ENCODE data around the gene QSOX1. TPM values are rescaled to one million over a fixed set of nuclear protein-coding genes. Genes with fewer than 3 reads are reported as not detected.

QSOX1 gene, protein sequence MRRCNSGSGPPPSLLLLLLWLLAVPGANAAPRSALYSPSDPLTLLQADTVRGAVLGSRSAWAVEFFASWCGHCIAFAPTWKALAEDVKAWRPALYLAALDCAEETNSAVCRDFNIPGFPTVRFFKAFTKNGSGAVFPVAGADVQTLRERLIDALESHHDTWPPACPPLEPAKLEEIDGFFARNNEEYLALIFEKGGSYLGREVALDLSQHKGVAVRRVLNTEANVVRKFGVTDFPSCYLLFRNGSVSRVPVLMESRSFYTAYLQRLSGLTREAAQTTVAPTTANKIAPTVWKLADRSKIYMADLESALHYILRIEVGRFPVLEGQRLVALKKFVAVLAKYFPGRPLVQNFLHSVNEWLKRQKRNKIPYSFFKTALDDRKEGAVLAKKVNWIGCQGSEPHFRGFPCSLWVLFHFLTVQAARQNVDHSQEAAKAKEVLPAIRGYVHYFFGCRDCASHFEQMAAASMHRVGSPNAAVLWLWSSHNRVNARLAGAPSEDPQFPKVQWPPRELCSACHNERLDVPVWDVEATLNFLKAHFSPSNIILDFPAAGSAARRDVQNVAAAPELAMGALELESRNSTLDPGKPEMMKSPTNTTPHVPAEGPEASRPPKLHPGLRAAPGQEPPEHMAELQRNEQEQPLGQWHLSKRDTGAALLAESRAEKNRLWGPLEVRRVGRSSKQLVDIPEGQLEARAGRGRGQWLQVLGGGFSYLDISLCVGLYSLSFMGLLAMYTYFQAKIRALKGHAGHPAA
- total RNA-seq = 100 to 1,000 TPM in 1 of 2 donors, 10 to 100 TPM in 1; 82.4 to 168 TPM

DNA sequence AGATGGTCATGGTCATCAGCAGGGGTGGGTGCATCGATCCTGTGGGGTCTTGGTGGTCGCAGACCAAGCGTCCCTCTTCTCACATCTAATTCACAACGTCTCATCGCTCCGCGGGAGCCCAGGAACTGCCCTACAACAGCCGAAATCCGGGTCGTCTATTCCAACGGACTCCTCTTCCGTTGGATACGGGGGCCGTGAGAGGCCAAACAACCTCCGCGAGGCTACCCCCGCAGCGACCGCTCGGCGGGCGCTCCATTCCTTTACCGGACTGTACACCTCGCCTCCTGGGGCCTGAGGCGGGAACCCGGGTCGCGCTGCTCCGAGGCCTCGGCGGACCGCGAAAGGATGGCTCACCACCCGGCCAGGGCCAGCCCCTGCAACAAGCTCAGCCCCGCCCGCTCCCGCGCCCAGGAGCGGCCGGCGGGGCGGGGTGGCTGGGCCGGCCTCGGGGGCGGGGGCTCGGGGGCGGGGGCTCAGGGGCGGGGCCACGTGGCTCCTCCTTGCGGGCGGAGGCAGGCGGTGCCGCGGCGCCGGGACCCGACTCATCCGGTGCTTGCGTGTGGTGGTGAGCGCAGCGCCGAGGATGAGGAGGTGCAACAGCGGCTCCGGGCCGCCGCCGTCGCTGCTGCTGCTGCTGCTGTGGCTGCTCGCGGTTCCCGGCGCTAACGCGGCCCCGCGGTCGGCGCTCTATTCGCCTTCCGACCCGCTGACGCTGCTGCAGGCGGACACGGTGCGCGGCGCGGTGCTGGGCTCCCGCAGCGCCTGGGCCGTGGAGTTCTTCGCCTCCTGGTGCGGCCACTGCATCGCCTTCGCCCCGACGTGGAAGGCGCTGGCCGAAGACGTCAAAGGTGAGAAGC, at the start of gene QSOX1:
TSS of gene QSOX1 (plus strand) at position 545 of the 857 bp plus-strand sequence. CDS start at position 584, 39 bp downstream.
- Histone ChIP-seq H3K36me3 (no peaks in the 10 kb centered on the region), H3K9me3 (no peaks in the 10 kb centered on the region), H3K27ac (peak within 1 kb of the TSS; percentile 69 to 84), H3K27me3 (replicated peaks; ENCODE audit: insufficient read depth) (no peaks in the 10 kb centered on the region), H3K4me3 (peak within 1 kb of the TSS; percentile 83), H3K4me1 (ENCODE audit: control insufficient read depth in 1 of 2, low read depth in 2 of 2) (peaks cover 18 to 36% of the 10 kb centered on the region in 2 donors)
- ATAC-seq (ENCODE audit: insufficient number of reproducible peaks, low FRiP score, low read depth) = peak; percentile 86
- no peak for TF ChIP-seq CTCF (IDR thresholded peaks at IDR 0.05)
- DNase-seq (ENCODE audit: low spot score) = peak; percentile 47

DNA sequence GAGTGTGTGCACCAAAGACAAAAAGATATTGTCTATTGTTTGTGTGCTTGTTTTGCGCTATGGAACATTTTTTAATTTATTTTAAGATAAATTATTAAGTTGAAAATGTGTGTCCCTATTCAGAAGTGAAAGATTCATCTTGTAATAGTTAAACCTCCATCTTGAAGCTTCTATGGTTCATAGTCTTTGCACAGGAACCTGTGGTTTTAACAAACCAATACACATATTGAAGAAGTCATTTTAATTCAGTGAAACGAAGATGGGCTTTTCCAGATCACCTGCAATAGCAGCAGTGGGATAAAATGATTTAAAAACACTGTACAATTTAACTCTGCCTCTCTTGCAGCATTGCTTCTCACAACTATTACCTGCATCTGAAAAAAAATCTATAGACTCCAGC, 42.6 kb upstream of the QSOX1 start:
- ATAC-seq (ENCODE audit: insufficient number of reproducible peaks, low FRiP score, low read depth) = no peak
- no peak for TF ChIP-seq CTCF (IDR thresholded peaks at IDR 0.05)
- no peak overlapping the region for H3K27ac ChIP-seq
- H3K4me3 ChIP-seq = no peak overlapping the region
- DNase-seq (ENCODE audit: low spot score) = no peak
- no peaks in the 10 kb centered on the region for H3K27me3 ChIP-seq (replicated peaks; ENCODE audit: insufficient read depth)
- H3K4me1 ChIP-seq (ENCODE audit: control insufficient read depth in 1 of 2, low read depth in 2 of 2) = no peaks in the 10 kb centered on the region
- H3K36me3 ChIP-seq = peaks cover 34% of the 10 kb centered on the region
- no peaks in the 10 kb centered on the region for H3K9me3 ChIP-seq

DNA sequence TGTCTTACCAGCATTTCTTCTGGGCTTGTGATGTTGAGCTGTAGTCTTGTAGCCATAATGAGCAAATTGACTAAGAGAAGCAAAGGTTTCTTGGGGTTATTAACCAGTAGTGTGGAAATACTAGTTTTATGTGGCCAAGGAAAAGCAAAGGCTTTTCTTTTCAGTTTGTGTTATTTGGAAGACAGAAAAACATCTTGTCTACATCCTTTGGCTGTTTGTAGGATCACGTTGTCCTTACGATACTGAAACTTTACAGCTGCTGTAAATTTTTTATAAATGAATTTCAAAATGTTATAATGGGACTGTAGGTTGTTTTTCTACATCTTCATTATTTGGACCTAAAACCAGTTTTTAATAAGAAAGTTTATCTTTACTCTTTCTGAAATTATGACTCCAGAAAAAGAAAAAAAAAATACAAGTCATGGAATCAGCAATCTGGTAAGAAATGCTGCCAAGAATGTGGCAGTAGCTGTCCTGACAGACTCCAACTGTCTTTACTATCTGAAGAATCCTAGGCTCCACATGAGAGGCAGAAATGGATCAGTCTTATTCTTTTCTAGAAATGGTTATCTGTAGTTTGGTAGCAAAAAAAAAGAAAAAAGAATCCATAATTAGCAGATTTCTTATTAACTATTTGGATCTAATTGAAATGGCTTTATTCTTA, 41.6 kb upstream of the QSOX1 start:
- no peak for DNase-seq (ENCODE audit: low spot score)
- TF ChIP-seq CTCF (IDR thresholded peaks at IDR 0.05) = no peak
- no peak for ATAC-seq (ENCODE audit: insufficient number of reproducible peaks, low FRiP score, low read depth)
- Histone ChIP-seq H3K4me3 (no peak overlapping the region), H3K36me3 (peaks cover 28% of the 10 kb centered on the region), H3K9me3 (no peaks in the 10 kb centered on the region), H3K27me3 (replicated peaks; ENCODE audit: insufficient read depth) (no peaks in the 10 kb centered on the region), H3K4me1 (ENCODE audit: control insufficient read depth in 1 of 2, low read depth in 2 of 2) (no peaks in the 10 kb centered on the region), H3K27ac (no peak overlapping the region)

GRCh38 chr1:180114396-180114945, 40.2 kb upstream of the QSOX1 start:
- H3K9me3 ChIP-seq = no peaks in the 10 kb centered on the region
- H3K4me1 ChIP-seq (ENCODE audit: control insufficient read depth in 1 of 2, low read depth in 2 of 2) = no peaks in the 10 kb centered on the region

More at GRCh38 chr1:180114396-180114945, 40.2 kb upstream of the QSOX1 start:
- Histone ChIP-seq H3K27ac (no peak overlapping the region), H3K36me3 (peaks cover 28% of the 10 kb centered on the region), H3K27me3 (replicated peaks; ENCODE audit: insufficient read depth) (no peaks in the 10 kb centered on the region), H3K4me3 (no peak overlapping the region)
- DNase-seq (ENCODE audit: low spot score) = no peak
- no peak for TF ChIP-seq CTCF (IDR thresholded peaks at IDR 0.05)
- no peak for ATAC-seq (ENCODE audit: insufficient number of reproducible peaks, low FRiP score, low read depth)
